IPS-18c (cell line): Measurements from ENCODE around the gene PRDM16.

Experiments
- H3K4me3 ChIP-seq: 2 replicates; pipeline ENCODE4 v1.7.0; 2013; ENCODE audit warnings: low read depth, mild to moderate bottlenecking, low read length, moderate library complexity; ENCODE audit not compliant: insufficient read depth
- H3K9me3 ChIP-seq: one replicate; pipeline ENCODE4 v1.6.1; 2013; ENCODE audit warnings: mild to moderate bottlenecking, low read length, moderate library complexity; ENCODE audit not compliant: control insufficient read depth, insufficient read depth

PRDM16 gene

GRCh38 chr1:3372317-3372716 is 303.3 kb downstream of the PRDM16 start:
- Histone ChIP-seq H3K9me3 (peaks cover 4% of the 10 kb centered on the region), H3K4me3 (no peak overlapping the region)

- no peaks in the 10 kb centered on the region for H3K9me3 ChIP-seq
- no peak overlapping the region for H3K4me3 ChIP-seq
Measured at GRCh38 chr1:3373175-3373574, 304.2 kb downstream of the PRDM16 start.

- no peaks in the 10 kb centered on the region for H3K9me3 ChIP-seq
- no peak overlapping the region for H3K4me3 ChIP-seq
Measured at GRCh38 chr1:3373700-3374405, 304.9 kb downstream of the PRDM16 start.

- no peaks in the 10 kb centered on the region for H3K9me3 ChIP-seq
- H3K4me3 ChIP-seq: no peak overlapping the region
Measured at GRCh38 chr1:3375245-3375644, 306.2 kb downstream of the PRDM16 start.

GRCh38 chr1:3377166-3377565 is 308.2 kb downstream of the PRDM16 start:
- H3K9me3 ChIP-seq: no peaks in the 10 kb centered on the region
- H3K4me3 ChIP-seq: no peak overlapping the region

GRCh38 chr1:3377604-3378279 is 308.7 kb downstream of the PRDM16 start:
- Histone ChIP-seq H3K9me3 (no peaks in the 10 kb centered on the region), H3K4me3 (no peak overlapping the region)

GRCh38 chr1:3378411-3379208 is 309.6 kb downstream of the PRDM16 start:
- Histone ChIP-seq H3K4me3 (no peak overlapping the region), H3K9me3 (no peaks in the 10 kb centered on the region)

- no peaks in the 10 kb centered on the region for H3K9me3 ChIP-seq
- no peak overlapping the region for H3K4me3 ChIP-seq
Measured at GRCh38 chr1:3379934-3380333, 310.9 kb downstream of the PRDM16 start.

- Histone ChIP-seq H3K9me3 (no peaks in the 10 kb centered on the region), H3K4me3 (no peak overlapping the region)
Measured at GRCh38 chr1:3380469-3380868, 311.5 kb downstream of the PRDM16 start.

- H3K4me3 ChIP-seq: no peak overlapping the region
- H3K9me3 ChIP-seq: no peaks in the 10 kb centered on the region
Measured at GRCh38 chr1:3381901-3382300, 312.9 kb downstream of the PRDM16 start.

GRCh38 chr1:3382326-3383057 is 313.5 kb downstream of the PRDM16 start:
- H3K4me3 ChIP-seq: no peak overlapping the region
- H3K9me3 ChIP-seq: no peaks in the 10 kb centered on the region

GRCh38 chr1:3383679-3384078 is 314.7 kb downstream of the PRDM16 start:
- Histone ChIP-seq H3K4me3 (no peak overlapping the region), H3K9me3 (no peaks in the 10 kb centered on the region)

- Histone ChIP-seq H3K4me3 (no peak overlapping the region), H3K9me3 (no peaks in the 10 kb centered on the region)
Measured at GRCh38 chr1:3384407-3384806, 315.4 kb downstream of the PRDM16 start.

- Histone ChIP-seq H3K4me3 (no peak overlapping the region), H3K9me3 (no peaks in the 10 kb centered on the region)
Measured at GRCh38 chr1:3386205-3387002, 317.4 kb downstream of the PRDM16 start.

GRCh38 chr1:3387401-3387800 is 318.4 kb downstream of the PRDM16 start:
- Histone ChIP-seq H3K4me3 (no peak overlapping the region), H3K9me3 (no peaks in the 10 kb centered on the region)

GRCh38 chr1:3389093-3389833 is 320.3 kb downstream of the PRDM16 start:
- Histone ChIP-seq H3K4me3 (no peak overlapping the region), H3K9me3 (no peaks in the 10 kb centered on the region)
